Activated CD4-positive, alpha-beta T cell treated with anti-CD3 and anti-CD28 coated beads, Interleukin-2, amount 50 U/mL, for 48 hours (primary cell): ENCODE results near the gene COL9A1.

Source experiments
- DNase-seq, 2 experiments: peaks; one replicate each; pipeline ENCODE4 v3.0.0-alpha.2; 2020

The COL9A1 gene

DNA sequence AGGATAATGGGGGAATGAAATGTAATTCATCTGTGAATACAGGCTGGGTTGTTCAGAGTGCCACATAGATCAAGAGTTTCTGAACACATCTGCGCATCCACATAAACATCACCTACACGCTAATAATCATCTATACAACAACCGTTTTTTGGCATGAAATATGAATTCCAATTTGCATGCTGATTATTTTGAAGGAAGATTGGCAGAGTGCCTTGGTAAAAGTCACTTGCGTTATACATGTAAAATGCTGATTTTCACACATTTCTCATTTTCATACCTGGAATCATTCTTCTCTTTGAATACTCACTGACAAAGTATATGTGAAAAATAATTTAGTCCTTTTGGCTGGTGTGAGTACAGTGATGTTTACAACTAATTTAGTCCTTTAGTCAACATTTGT lies 17.7 kb downstream of the COL9A1 start:
- DNase-seq, result no peak

DNA sequence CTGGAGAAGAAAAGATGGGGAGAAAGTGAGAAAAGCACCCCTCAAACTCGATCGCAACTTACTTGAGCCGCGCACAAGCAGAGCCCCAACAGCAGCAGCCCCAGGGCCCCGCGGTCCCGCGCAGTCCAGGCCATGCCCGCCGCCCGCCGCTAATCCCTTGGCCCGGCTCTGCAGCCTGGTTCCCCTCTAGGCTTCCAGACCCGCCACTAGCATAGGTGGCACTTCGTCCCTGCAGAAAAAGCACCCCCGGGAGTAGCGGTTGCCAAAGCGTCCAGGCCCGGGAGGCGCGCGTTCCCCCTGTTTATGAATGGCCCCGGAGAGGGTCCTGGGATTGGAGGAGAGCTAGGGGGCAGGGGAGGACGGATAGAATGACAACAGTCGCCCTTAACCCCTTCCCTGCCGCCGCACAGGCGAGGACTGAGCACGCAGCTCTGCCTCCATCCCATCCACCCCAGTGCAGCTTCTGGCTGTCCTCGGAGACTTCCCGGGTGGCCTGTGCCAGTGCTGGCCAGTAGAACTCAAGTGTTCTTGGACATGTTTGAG lies 19.9 kb downstream of the COL9A1 start:
- no peak for DNase-seq

DNA sequence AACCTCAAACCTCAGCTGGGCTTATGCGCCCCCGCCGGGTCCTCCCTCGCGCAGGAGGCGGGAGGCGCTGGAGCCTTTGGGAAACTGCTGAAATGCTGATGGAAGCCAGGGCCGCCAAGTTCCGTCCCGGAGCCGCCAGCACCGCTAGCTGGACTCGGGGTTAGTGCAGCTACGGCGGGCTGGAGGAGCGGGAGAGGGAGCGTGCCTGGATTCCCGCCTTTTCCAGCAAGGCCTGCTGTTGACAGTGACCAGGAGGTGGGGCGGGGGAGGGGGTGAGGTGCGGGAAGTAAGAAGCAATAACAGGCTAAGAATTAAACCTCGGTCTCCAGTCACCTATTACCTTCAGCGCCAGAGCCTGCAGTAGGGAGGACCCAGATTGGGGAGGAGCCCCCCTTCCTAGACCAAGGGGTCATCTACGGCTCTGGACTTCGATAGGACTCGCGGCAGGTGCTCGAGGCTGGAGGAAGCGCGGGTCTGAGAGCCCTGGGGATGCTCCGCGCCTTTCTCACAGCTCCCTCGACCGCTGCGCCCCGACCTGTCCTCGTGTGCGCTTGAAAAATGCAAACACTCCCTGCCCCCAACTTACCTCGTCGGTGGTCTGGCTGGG lies 20.5 kb downstream of the COL9A1 start:
- no peak for DNase-seq

DNA sequence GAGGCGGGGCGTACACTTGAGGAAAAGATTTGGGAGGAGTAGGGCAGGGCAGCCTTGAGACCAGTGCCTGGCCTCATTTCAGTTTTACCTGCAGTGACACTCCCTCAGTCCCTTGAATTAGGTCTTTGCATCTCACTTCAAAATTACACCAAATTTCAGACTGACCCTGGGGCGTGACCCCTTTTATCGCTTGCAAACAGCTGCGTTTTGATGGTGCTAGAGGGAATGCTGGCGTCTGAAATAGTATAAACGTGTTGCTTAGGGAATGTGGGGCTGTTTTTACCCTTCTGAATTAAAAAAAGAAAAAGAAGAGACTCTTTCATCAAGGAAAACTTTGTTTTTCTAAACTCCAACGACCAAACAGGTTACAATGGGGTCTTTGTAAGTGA lies 21.0 kb downstream of the COL9A1 start:
- DNase-seq, result no peak

- DNase-seq, result no peak
Measured at GRCh38 chr6:70280400-70280853, 22.5 kb downstream of the COL9A1 start.

DNA sequence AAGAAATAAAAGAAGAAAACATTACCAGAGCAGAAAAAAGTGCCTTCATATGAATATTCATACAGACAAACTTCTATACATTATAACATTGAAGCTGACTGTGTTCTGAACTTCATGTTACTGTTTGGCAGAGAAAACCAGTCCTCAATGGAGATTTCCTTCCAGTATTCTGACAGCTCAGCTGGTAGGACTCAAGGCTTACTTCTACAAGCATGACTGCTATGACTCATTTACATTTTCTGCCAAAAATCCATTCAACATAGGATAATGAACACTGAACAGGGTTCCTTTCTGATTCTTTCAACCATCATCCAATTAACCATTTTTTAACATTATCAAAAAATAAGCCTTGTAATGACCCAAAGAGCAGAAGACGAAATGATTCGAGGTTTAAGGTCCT lies 25.4 kb downstream of the COL9A1 start:
- DNase-seq, result no peak

- no peak for DNase-seq
Measured at GRCh38 chr6:70274338-70274737, 28.5 kb downstream of the COL9A1 start.

GRCh38 chr6:70272071-70272470 lies 30.8 kb downstream of the COL9A1 start:
- DNase-seq, result no peak

DNA sequence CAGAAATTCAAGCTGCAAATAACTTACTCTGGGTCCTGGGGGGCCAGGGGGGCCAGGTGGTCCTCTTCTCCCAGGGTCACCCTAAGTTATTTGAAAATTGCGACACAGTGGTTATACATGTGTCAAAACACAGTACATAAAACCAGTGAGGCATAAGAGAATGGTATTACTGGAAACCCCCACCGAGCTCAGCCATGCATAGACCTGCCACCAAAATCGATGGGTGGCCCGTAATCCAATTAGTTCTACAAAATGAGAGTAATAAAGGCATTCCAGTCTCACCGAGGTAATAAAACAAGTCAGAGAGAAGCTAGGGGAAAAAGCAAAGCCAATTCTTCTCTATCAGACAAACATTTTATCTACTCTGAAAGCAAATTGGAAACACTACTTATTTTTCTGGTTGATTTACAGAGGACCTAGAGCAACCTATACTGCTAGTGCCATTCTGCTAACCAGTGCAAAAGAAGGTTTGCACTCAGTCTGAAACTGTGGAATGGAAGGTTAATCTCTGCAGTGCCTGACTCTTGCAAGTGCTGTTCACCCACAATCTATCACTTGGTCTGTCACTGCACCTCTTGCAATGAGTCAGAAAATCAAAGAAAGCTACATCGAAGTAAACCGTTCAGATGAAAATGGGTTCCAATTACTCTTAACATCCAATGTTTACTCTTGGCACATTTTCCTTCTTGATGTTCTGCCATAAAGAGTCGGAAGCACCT lies 32.4 kb downstream of the COL9A1 start:
- no peak for DNase-seq

- no peak for DNase-seq
Measured at GRCh38 chr6:70266142-70266541, 36.7 kb downstream of the COL9A1 start.

- DNase-seq, result no peak
Measured at GRCh38 chr6:70264306-70264705, 38.6 kb downstream of the COL9A1 start.

GRCh38 chr6:70258483-70258882 lies 44.4 kb downstream of the COL9A1 start:
- no peak for DNase-seq

DNA sequence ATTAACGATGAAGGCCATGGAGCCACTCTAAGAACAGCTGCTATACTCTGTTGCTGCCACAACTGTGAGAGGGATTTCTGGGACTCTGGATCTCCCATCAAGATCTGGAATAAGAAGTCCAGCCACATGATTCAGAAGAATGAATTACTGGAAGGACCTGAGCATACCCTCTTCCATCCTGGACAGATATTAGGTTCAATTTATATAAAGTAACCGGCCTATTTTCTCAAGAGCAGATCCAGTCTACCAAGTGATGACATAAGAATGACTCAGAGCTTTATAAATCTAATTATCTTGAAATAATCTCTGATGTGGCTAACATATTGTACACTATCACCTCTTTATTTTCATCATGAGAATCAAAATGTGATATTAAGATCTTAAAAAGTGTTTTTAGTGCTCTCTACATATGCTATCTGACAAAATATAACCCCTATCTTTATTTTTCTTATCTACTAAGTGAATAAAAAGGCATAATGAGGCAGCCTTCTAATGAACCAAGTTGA lies 45.1 kb downstream of the COL9A1 start:
- DNase-seq, result no peak

GRCh38 chr6:70254784-70255183 lies 48.1 kb downstream of the COL9A1 start:
- no peak for DNase-seq

GRCh38 chr6:70253923-70254322 lies 49.0 kb downstream of the COL9A1 start:
- DNase-seq, result no peak

- no peak for DNase-seq
Measured at GRCh38 chr6:70252604-70253003, 50.3 kb downstream of the COL9A1 start.

DNA sequence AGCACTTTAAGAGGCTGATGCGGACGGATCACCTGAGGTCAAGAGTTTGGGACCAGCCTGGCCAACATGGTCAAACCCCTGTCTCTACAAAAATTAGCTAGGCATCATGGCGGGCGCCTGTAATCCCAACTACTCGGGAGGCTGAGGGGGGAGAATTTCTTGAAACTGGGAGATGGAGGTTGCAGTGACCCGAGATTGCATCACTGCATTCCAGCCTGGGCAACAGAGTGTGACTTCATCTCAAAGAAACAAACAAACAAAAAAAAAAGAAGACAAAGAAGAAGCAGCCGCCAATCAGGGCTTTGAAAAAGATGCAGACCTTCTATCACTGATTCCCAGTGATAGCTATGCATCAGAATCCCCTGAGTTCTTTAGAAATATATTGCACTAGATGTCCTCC lies 56.8 kb downstream of the COL9A1 start:
- DNase-seq, result no peak

DNA sequence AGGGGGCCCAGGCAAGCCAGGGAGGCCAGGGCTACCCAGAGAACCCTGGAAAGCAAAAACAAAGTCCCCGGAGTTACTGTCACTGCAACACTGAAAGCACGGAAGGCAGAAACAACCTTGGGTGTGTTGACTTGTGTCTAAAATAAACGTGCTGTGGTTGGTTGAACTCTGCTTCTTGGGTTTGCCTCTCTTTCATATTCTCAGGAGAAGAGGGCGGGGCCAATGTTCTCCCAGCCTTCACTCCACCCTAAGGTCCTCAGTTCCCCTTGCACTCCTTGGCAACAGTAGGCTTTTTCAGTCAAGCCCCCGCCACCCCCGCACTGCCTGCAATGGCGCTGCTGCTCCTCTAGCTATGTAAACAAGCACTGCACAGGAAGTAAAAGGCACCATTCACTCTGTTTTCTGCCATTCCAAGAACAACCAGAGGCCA lies 60.9 kb downstream of the COL9A1 start:
- DNase-seq, result no peak

- DNase-seq, result no peak
Measured at GRCh38 chr6:70241031-70241430, 61.9 kb downstream of the COL9A1 start.

DNA sequence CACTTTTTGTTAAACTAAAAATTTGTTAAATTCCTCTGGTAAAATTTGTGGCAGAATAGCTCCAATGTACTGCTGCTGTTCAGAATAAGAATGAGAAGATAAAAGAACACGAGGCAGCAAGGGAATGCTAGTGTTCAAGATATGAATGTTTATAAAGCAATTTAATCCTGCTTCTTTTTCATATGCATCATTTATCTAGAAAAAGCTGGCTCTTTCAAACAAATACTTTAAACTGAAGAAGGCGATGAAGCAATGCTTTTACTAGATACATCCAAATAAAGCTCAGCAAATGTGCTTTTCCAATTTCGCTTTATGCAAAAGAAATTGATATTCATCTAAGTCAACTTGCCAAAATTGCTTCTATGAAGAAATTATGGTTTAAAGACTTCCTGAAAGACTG lies 66.5 kb downstream of the COL9A1 start:
- DNase-seq, result no peak

DNA sequence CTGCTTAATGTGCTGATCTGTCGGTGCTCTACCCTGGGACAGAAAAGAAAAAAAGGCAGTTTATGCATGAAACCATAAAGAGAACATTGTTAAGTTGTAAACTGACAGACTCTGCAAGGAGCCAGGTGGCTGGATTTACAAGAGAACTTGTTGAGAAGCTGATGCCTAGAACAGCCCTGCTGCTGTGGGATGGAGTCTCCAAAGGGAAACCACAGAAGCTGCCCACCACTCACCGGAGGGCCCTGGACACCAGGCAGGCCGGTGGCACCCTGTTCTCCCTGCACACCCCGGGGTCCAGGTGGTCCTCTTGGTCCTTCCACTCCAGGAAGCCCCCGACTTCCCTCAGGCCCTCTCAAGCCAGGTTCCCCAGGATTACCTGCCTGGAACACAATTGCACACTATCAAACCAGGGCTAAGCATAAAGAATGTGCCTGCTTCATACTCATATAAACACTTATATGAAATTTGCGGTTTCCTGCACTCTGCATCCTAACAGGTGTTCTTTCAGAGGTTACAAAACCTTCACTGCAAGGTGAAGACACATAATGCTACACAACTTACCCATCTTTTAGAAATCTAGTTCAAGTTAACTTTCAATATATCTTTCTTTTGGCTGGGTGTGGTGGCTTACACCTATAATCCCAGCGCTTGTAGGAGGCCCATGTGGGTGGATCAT lies 68.2 kb downstream of the COL9A1 start:
- DNase-seq, result no peak

GRCh38 chr6:70231311-70231710 lies 71.6 kb downstream of the COL9A1 start:
- no peak for DNase-seq

DNA sequence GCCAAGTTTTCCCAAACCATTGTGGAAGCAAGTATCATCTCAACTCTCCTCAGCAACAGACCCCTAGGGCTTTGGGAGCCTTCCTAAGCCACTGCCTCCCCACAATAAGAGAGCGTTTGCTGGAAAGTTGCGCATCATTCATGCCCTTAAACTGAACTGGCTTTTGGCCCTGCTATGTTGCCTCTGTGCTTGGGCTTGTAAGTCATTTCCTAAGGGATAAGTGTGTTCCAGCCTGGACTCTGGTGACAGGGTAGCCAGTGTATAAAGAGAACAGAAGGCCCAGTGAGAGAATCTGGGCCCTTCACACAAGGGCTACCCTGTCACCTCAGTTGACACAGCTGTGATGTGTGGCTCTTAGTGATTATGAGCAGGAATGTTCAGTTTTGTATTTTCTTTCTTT lies 77.8 kb downstream of the COL9A1 start:
- no peak for DNase-seq

DNA sequence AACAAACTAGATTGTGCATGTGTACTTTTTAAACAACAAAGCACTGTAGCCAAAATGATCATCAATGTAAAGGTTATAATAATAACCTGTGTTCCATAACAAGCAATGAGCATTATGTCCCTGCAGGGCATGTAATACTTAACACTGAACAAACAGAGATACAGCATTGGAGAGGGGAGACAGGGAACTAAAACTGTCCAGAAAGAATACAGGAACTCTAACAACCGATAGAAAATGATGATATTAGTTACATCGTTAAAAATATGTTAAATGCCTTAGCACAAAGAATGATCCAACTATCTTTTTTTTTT lies 80.5 kb downstream of the COL9A1 start:
- no peak for DNase-seq
